SK-N-MC (cell line): ENCODE measurements around the gene FSCN2.

Experiments
- EZH2 ChIP-seq: fragments of 200-600 bp; sonication (generic); IDR thresholded peaks from one replicate; pipeline ENCODE4 v1.6.1; 2017; ENCODE audit warnings: antibody characterized with exemption
- FOXP2 ChIP-seq: optimal IDR thresholded peaks from 2 replicates; pipeline ENCODE3; 2011; ENCODE audit warnings: mild to moderate bottlenecking, moderate library complexity; ENCODE audit not compliant: insufficient read depth; ENCODE audit errors: extremely low read length, control extremely low read depth
- POLR2AphosphoS5 ChIP-seq: IDR thresholded peaks from 2 replicates; pipeline ENCODE4 v1.6.1; 2012; ENCODE audit warnings: mild to moderate bottlenecking, low read depth, low read length, borderline replicate concordance

DNA sequence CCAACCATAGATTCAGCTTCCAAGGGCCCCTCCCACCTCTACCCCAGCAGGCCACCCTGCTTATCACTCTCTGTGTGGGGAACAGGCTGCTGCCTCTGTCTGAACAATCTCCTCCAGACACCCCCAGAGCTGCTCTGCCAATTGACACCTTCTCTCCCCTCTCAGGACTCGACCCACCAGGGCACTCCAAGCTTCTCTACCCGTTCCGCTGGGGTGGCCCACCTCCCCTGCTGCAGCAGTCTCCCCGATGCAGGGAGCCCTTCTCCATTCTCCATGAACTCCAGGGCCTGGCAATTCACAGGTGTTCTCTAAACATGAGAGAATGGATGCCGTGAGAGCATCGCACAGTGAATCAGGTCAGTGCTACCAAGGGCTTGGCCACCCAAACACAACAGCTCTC, 52.3 kb downstream of the FSCN2 start:
- TF ChIP-seq EZH2 (no peak), FOXP2 (no peak), POLR2AphosphoS5 (no peak)
